HG02870 (cell line): ENCODE measurements around the gene CD177.
"Not testable (repeated sequence)": the region's sequence is repeated elsewhere in the genome, so short reads cannot be mapped to it uniquely, and the experiment has no call there.

Source experiments
- ATAC-seq: cut with Tn5 transposase; IDR thresholded peaks from one replicate; pipeline ENCODE4 v1.9.1; 2021; ENCODE audit warnings: mild to moderate bottlenecking, moderate library complexity; ENCODE audit not compliant: unreplicated experiment

The CD177 gene

DNA sequence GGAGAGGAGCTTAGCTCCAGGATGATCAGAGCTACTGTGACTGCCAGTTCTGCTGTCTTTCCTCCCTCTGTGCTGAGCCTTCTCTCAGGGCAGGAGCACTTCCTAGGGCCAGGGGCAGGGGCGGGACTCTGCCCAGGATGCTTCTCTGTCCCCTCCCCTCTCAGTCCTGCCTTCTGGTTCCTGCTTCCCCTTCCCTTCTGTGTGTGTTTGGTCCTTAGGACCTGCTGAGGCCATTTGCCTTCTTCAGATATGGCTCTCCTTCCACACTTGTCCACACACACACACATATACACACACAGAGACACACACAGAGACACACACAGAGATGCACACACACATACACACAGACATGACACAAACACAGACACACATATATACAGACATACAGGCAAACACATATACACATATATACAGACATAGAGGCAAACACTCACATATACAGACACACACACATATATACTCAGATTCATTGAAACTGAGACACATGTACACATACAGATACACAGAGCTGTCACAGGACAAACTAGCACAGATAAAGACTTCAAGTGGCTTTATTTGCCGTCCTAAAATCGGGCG is 22.0 kb upstream of the CD177 start:
- no peak for ATAC-seq

DNA sequence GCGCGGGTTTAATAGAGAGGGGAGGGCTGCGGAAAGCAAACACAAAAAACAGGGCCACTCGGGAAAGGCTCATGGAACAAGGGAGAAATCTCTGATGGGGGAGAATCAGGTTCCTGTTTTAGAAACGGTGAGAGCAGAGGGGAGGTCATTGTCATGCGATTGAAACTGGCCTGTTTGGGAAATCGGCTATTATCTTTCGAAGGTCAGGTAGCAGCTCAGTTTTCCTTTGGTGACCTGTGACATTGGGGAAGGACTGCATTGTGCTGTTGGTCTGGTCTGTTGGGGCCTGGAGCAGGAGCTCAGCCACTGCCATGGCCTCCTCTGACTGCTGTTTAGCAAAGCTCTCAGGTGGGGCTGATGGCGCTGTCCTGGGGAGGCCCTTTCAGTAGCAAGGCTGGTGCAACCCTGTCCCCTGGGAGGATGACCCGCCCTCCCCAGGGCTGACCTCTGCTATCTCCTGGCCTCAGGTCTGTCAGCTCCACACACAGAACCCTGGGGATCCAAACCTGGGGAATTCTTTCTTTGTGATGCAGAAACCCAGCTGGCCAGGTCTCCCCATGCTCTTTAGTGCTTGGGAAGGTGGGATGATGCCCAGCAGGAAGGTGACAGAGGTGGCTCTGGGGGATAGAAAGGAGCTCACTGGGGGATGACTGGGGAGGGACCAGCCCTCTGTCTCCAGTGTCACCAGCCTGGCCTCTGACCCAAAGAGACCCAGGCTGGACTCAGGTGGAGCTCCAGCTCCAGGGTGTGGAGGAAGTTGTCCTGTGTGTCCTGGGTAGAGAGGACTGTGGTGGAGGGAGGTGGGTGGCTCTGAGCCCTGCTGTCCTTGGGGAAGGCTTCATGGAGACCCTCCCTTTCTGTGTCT is 21.2 kb upstream of the CD177 start:
- ATAC-seq: no peak

DNA sequence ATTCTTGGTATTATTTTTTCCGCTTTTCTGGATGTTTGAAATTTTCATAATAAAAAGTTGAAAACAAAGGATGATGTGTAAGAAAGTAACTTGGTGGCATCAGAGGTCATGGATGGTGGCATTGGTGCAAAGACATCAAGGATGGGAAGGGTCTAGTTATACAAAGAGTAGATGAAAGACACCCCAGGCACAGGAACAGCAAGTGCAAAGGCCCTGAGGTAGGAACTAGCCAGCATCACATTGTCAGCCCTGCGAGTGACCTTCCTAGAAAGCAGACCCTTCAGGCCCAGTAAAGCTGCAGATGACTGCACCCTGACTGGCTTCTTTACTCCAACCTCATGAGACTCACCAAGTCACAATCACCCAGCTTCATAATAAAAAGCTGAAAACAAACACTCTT is 17.0 kb upstream of the CD177 start:
- not testable (repeated sequence) for ATAC-seq

DNA sequence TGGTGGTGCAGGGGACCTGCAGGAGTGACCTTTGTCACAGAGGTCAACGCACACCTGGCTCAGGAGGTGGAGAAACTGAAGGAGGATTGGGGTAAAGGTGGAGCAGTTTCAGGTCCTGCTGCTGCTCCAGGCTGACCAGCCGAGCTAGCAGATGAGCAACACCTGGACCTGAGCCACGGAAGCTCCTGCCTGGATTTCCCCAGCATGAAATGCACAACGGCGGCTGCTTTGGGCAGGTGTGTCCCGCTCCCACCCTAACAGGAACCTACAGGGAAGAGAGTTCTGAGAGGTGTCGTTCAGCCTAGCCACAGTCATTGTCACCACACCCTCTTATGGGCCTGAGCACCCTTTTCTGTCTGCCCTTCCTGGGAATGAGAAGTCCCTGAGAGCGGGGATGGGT is 15.7 kb upstream of the CD177 start:
- no peak for ATAC-seq

DNA sequence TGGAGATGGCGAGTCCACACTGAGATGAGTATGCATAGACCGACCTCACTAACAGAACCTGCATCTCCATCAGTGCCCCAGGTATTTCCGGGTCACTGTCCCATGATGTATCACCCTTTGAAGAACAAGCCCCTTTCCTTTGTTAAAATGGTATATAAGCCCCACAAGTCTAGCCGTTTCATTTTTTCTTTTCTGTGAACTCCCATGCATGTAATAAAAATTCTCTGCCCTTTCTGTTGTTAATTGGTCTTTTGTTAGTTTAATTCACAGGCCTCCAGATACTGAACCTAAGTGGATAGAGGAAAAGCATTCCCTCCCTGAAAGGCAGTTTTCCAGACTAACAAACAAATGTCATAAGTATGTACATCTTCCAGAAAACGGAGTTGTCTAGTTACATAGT is 15.0 kb upstream of the CD177 start:
- no peak for ATAC-seq

DNA sequence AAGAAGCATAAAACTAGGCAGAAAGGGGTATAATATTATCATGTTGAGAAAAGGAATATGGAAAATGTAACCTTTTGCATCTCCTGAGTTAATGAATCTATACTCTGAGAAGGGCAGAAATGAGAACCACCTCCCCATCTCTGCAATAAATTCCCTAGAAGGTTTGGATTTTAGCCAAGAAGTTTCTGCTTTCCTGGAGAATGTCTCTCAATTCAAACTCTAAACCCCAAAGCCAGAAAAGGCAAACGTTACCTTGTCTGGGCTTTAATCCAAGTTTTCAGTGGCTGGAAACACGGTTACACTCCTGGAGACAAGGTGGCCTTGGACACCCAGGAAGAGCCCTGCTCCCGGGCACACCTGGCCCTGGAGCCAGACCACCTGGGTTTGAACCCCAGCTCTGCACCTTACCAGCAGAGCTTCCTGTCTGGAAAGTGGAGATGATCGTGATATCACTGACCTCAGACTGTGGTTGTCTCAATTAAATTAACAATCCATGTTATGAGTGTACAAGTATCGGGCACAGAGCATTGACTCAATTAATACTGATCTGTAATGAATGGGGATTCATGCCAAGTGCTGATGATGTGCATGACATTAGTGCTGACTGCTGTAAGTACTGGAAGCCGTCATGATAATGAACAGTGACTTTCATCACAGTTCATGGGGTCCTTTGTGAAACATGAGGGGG is 14.1 kb upstream of the CD177 start:
- not testable (repeated sequence) for ATAC-seq

DNA sequence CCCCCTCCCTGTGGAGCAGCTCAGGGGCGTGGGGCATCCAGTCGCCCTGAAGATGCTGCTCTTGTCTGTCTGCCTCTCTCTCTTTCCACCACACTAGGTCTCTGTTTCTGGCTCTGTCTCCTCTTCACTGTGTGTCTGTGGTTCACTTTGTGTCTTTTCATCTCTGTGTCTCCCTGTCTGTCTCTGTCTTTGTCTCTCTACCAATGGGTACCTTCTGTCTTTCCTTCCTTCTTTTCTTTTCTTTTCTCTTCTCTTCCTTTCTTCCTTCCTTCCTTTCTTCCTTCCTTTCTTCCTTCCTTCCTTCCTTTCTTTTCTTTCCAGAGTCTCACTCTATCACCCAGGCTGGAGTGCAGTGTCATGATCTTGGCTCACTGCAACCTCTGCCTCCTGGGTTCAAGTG is 13.4 kb upstream of the CD177 start:
- not testable (repeated sequence) for ATAC-seq

DNA sequence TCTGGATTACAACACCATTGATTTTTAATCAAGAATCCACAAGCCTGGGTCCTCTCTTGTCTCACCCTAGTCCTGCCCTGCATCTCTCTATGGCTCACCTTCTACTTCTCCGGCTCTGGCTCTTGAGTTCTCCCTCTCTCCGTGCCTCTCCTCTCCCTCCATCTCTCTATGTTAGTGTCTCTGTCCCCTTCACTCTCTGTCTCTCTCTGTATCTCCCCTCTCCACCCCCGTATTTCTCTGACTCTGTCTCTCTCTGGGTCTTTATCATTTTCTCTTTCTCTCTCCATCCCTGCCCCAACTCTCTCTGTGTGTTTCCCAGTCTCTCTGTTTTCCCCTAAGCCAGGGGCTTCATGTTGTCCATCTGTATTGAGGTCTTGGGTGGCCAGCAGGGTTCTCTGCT is 12.4 kb upstream of the CD177 start:
- not testable (repeated sequence) for ATAC-seq

DNA sequence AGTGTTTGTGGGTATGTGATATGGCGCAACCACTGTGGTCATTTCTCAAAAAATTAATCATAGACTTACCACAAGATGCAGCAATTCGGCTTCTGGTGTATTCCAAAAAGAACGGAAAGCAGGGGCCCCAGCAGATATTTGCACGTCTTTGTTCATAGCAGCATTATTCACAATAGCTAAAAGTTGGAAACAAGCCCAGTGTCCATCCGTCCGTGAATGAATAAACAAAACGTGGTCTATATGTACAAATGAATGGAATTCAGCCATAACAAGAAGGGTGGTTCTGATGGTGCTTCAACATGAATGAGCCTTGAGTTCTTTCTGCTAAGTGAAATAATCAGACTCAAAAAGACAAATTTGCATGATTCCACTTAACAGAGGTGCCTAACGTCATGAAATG is 11.4 kb upstream of the CD177 start:
- not testable (repeated sequence) for ATAC-seq

DNA sequence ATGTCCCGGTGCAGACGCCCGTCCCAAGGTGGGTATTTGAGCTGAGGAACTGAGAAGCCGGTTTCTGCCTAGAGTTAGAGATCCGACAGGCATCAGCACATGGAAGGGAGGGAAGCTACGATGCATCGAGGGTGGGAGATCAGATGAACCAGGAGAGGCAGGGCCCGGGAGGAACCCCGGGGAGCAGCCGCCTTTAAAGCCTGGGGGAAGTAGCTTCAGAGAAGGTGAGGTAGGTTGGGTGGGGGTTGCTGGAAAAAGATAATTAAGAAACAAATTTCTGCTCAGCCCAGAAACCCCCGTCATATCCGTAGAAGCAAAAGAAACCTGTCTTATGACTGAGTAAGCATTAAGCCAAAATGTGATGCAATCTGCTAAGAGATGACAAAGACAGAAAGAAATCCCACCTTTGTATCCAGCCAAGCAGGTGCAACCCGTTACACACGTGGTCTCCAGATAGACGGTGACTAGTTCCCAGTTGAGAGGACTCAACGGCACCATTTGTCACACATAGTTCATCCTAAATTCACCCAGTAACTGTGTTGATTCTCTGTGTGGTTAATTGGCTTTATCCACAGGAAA is 9.1 kb upstream of the CD177 start:
- not testable (repeated sequence) for ATAC-seq

DNA sequence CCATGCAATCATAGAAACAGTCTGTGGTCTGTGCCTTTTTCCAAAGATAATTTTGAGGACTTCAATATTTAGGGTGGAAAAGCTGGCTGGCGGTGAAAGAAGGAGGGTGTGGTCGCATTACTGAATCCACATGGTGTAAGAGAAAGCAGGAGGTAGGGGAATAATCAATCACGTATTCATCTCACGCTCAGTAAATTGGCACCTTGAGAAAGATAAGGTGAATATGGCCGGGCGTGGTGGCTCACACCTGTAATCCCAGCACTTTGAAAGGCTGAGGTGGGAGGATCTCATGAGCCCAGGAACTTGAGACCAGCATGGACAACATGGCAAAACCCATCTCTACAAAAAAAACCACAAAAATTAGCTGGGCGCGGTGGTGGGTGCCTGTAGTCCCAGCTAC is 3.7 kb upstream of the CD177 start:
- ATAC-seq: not testable (repeated sequence)

DNA sequence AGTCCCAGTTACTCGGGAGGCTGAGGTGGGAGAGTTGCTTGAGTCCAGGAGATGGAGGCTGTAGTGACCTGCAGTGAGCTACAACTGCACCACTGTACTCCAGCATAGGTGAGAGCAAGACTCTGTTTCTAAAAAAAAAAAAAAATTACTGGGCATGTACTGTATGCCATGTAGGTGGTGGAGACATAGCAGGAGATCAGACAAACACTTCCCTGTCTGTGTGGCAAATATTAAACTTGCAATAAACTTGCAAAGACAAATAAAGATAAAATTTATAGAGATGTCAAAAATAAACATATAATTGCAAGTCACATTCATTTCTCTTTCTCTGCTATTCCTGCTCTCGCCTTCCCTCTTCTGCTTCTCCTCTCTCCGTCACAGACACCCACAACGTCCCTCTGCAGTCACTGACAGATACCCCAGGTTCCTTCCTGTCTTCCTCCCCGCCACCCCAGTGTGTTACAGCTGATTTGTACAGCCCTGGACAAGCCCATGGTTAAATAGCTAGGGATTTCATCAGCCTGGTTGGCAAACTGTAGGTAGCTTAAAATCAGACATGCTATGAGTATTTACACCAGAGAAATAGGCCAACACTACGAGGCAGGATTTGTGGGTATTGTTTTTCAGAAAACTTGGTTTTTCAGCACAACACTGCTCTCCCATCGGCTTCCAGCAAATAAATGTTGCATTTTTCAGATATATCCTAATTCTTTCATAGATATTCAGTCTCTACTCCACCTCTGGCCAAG is 1.3 kb upstream of the CD177 start:
- ATAC-seq: no peak

DNA sequence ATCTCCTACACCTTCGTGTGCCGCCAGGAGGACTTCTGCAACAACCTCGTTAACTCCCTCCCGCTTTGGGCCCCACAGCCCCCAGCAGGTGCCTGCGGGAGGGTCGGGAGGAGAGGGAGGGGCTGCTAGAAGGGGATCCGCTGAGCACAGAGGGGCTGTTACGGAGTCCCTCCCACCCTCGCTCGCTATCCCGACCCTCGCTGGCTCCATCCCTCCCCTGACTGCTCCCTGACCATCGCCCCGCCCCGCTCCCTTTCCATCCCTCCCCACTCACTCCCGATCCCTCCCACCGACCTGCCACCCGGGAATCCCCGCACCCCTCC is 780 bp downstream of the CD177 start:
- no peak for ATAC-seq

DNA sequence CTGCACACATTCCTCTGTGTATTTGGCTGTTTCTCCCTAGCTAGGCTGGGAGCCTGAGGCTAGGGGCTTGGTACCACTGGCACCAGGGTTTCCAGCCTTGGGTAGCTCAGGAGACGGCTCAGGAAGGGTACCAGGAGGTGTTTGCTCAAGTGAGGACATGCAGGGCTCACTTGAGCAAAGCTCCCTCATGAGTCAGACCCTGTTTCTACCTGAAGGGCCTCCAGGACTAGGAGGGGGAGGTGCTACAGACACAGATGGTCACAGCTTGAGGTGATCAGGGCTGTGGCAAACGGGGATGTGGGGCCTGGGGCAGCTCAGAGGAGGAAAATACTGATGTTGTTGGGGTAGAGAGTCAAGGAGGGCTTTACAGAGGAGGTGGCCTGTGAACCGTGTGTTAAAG is 3.3 kb downstream of the CD177 start:
- ATAC-seq: not testable (repeated sequence)

DNA sequence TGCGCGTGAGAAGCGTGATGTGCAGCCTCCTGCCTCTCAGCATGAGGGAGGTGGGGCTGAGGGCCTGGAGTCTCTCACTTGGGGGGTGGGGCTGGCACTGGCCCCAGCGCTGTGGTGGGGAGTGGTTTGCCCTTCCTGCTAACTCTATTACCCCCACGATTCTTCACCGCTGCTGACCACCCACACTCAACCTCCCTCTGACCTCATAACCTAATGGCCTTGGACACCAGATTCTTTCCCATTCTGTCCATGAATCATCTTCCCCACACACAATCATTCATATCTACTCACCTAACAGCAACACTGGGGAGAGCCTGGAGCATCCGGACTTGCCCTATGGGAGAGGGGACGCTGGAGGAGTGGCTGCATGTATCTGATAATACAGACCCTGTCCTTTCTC is 8.7 kb downstream of the CD177 start:
- no peak for ATAC-seq

DNA sequence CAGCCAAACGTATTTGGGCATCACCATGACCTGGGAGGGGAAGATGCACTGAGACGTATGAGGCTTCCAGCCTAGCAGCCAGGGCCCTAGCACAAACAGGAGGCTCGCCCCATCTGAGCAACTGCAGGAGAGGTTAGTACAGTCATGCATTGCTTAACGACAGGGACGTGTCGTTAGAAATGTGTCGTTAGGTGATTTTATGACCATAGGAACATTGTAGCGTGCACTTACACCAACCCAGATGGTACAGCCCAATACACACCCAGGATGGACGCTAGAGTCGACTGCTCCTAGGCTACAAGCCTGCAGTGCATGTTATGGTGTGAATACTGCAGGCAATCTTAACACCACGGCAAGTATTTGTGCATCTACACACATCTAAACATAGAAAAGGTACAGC is 9.3 kb downstream of the CD177 start:
- no peak for ATAC-seq

DNA sequence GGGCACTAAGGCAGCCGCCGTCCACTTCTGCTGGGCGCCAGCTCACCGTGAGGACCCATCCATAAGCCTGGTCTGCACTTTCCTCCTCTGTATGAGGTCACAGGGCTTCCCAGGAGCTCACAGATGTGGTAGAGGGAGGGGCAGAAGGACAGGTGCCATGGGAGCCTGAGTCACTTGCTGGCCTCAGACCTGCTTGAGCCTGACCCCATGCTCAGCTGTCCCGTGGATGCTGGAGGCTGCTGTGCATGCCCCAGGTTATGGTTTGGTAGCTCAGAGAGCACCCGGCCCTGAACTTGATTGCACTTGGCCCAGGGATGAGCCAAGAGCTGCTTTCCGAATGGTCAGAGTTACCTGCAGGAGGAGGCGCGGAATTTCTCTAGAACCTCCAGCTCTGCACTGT is 12.2 kb downstream of the CD177 start:
- ATAC-seq: not testable (repeated sequence)

DNA sequence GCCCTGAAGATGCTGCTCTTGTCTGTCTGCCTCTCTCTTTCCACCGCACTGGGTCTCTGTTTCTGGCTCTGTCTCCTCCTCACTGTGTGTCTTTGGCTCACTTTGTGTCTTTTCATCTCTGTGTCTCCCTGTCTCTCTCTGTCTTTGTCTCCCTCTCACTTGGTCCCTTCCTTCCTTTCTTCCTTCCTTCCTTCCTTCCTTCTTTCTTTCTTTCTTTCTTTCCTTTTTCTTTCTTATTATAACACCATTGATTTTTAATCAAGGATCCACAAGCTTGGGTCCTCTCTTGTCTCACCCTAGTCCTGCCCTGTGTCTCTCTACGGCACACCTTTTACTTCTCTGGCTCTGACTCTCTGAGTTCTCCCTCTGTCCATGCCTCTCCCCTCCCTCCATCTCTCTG is 14.3 kb downstream of the CD177 start:
- no peak for ATAC-seq

DNA sequence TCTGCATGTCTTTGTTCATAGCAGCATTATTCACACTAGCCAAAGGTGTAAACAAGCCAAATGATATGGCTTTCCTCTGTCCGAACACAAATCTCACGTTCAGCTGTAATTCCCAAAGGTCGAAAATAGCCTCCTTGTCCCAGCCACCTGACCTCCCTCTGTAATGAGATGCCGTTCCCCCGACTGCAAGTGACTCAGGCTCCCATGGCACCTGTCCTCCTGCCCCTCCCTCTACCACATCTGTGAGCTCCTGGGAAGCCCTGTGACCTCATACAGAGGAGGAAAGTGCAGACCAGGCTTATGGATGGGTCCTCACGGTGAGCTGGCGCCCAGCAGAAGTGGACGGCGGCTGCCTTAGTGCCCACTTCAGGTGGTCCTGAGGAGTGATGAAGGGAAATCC is 15.4 kb downstream of the CD177 start:
- ATAC-seq: not testable (repeated sequence)

DNA sequence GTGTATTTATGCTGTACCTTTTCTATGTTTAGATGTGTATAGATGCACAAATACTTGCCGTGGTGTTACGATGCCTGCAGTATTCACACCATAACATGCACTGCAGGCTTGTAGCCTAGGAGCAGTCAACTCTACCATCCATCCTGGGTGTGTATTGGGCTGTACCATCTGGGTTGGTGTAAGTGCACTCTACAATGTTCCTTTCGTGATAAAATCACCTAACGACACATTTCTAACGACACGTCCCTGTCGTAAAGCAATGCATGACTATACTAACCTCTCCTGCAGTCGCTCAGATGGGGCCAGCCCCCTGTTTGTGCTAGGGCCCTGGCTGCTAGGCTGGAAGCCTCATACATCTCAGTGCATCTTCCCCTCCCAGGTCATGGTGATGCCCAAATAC is 18.4 kb downstream of the CD177 start:
- ATAC-seq: no peak

DNA sequence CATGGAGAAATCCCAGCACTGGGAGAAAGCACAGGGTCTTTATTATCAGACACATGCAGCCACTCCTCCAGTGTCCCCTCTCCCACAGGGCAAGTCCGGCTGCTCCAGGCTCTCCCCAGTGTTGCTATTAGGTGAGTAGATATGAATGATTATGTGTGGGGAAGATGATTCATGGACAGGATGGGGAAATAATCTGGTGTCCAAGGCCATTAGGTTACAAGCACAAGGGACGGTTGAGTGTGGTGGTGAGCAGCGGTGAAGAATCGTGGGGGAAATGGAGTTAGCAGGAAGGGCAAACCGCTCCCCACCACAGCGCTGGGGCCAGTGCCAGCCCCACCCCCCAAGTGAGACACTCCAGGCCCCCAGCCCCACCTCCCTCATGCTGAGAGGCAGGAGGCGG is 19.0 kb downstream of the CD177 start:
- ATAC-seq: no peak
